Activated T-helper 1 cell treated with anti-CD3 and anti-CD28 coated beads, Interleukin-2, amount 50 U/mL, for 16 hours (primary cell): ENCODE data around the gene STK40.

ENCODE experiments used
- DNase-seq, 2 donors: peaks; one replicate each; pipeline ENCODE4 v3.0.0-alpha.2; 2020; ENCODE audit warnings: low read depth in 1 of 2, low spot score in 1 of 2

The STK40 gene

GRCh38 chr1:36321119-36321951, 64.4 kb downstream of the STK40 start:
- DNase-seq: no peak

- DNase-seq: no peak
Measured at GRCh38 chr1:36320767-36321118, 65.0 kb downstream of the STK40 start.

- no peak for DNase-seq
Measured at GRCh38 chr1:36320291-36320761, 65.4 kb downstream of the STK40 start.

GRCh38 chr1:36309397-36309796, 76.3 kb downstream of the STK40 start:
- no peak for DNase-seq

GRCh38 chr1:36307601-36308330, 78.0 kb downstream of the STK40 start:
- DNase-seq: no peak

- DNase-seq: peak; percentile 80 to 86
Measured at GRCh38 chr1:36306902-36307456, 78.7 kb downstream of the STK40 start.

GRCh38 chr1:36306210-36306901, 79.4 kb downstream of the STK40 start, which contains the start of gene SH3D21:
Gene SH3D21 (plus strand): TSS chr1:36306368. CDS start chr1:36306421, 53 bp downstream.
- no peak for DNase-seq

GRCh38 chr1:36305915-36306209, 79.9 kb downstream of the STK40 start:
- DNase-seq: no peak

- DNase-seq: no peak
Measured at GRCh38 chr1:36304970-36305914, 80.5 kb downstream of the STK40 start.

- no peak for DNase-seq
Measured at GRCh38 chr1:36304521-36304920, 81.2 kb downstream of the STK40 start.

- DNase-seq: no peak
Measured at GRCh38 chr1:36303650-36304360, 81.9 kb downstream of the STK40 start.

- DNase-seq: no peak
Measured at GRCh38 chr1:36303244-36303643, 82.5 kb downstream of the STK40 start.

- no peak for DNase-seq
Measured at GRCh38 chr1:36301220-36301619, 84.5 kb downstream of the STK40 start.

GRCh38 chr1:36300526-36300925, 85.2 kb downstream of the STK40 start:
- no peak for DNase-seq

- DNase-seq: no peak
Measured at GRCh38 chr1:36298640-36299039, 87.1 kb downstream of the STK40 start.

GRCh38 chr1:36297062-36297461, 88.7 kb downstream of the STK40 start:
- DNase-seq: no peak

GRCh38 chr1:36295390-36295789, 90.3 kb downstream of the STK40 start:
- no peak for DNase-seq
